Smooth muscle cell (in vitro differentiated cells): ENCODE data around the gene ACE. TPM values are rescaled to one million over a fixed set of nuclear protein-coding genes. Genes with fewer than 3 reads are reported as not detected.

Source experiments
- DNase-seq: peaks from one replicate; lab custom pipeline; 2025; ENCODE audit not compliant: unreplicated experiment; lab: John Stamatoyannopoulos, UW
- H2AFZ ChIP-seq: fragments of 200-600 bp; sonication (generic); 2 replicates; pipeline ENCODE4 v1.6.0; 2016; ENCODE audit warnings: antibody characterized with exemption, low read depth, mild to moderate bottlenecking
- H3F3A ChIP-seq: fragments of 200-600 bp; sonication (generic); 2 replicates; pipeline ENCODE4 v1.6.0; 2017; ENCODE audit warnings: antibody characterized with exemption, low read depth
- H3K27ac ChIP-seq: fragments of 200-600 bp; sonication (generic); 2 replicates; pipeline ENCODE4 v1.5.1; 2016; ENCODE audit warnings: low read depth, mild to moderate bottlenecking
- H3K27me3 ChIP-seq: fragments of 200-600 bp; sonication (generic); 2 replicates; pipeline ENCODE4 v1.6.1; 2016; ENCODE audit warnings: low read depth, mild to moderate bottlenecking
- H3K36me3 ChIP-seq: fragments of 200-600 bp; sonication (generic); 2 replicates; pipeline ENCODE4 v1.5.1; 2016; ENCODE audit warnings: low read depth
- H3K4me1 ChIP-seq: fragments of 200-600 bp; sonication (generic); 2 replicates; pipeline ENCODE4 v1.5.1; 2016; ENCODE audit warnings: low read depth
- H3K4me2 ChIP-seq: fragments of 200-600 bp; sonication (generic); 2 replicates; pipeline ENCODE4 v1.6.0; 2016; ENCODE audit warnings: mild to moderate bottlenecking
- H3K4me3 ChIP-seq: fragments of 200-600 bp; sonication (generic); 2 replicates; pipeline ENCODE4 v1.5.1; 2016; ENCODE audit warnings: mild to moderate bottlenecking
- H3K79me2 ChIP-seq: fragments of 200-600 bp; sonication (generic); 2 replicates; pipeline ENCODE4 v1.6.0; 2016; ENCODE audit warnings: low read depth, mild to moderate bottlenecking
- H3K9ac ChIP-seq: fragments of 200-600 bp; sonication (generic); 2 replicates; pipeline ENCODE4 v1.6.0; 2016; ENCODE audit warnings: low read depth
- H3K9me3 ChIP-seq: fragments of 200-600 bp; sonication (generic); replicated peaks from 2 replicates; pipeline ENCODE4 v1.5.1; 2016; ENCODE audit warnings: low read depth
- H4K20me1 ChIP-seq: fragments of 200-600 bp; sonication (generic); 2 replicates; pipeline ENCODE4 v1.6.0; 2016; ENCODE audit warnings: low read depth
- WGBS: methylation state at CpG from one replicate; pipeline ENCODE4 v1.1.7; 2016; ENCODE audit warnings: low lambda C conversion rate; 5-methylcytosine and 5-hydroxymethylcytosine counted together
- polyA plus RNA-seq: library from polyadenylated mRNA; unstranded; fragments of >200 nt; fragmentation: Nextera tagmentation; extraction: Ambion mirVana; gene quantifications from 2 replicates; pipeline ENCODE4 v1.2.1, GENCODE V29; 2016
- total RNA-seq: library from RNA; depleted of rRNA; stranded (reverse); fragments of >200 nt; gene quantifications from 2 replicates; pipeline ENCODE4 v1.2.3, GENCODE V29; 2014
- TF ChIP-seq, protein P1 (sequence below): fragments of 200-600 bp; sonication (generic); IDR thresholded peaks from 2 replicates; pipeline ENCODE4 v1.5.1; 2017; ENCODE audit warnings: borderline replicate concordance, mild to moderate bottlenecking, antibody characterized with exemption; ENCODE audit not compliant: insufficient read depth, poor library complexity, severe bottlenecking

The ACE gene
- total and polyA plus RNA-seq, 2 experiments from 2014 or later: 1.5 to 2.0 TPM

DNA sequence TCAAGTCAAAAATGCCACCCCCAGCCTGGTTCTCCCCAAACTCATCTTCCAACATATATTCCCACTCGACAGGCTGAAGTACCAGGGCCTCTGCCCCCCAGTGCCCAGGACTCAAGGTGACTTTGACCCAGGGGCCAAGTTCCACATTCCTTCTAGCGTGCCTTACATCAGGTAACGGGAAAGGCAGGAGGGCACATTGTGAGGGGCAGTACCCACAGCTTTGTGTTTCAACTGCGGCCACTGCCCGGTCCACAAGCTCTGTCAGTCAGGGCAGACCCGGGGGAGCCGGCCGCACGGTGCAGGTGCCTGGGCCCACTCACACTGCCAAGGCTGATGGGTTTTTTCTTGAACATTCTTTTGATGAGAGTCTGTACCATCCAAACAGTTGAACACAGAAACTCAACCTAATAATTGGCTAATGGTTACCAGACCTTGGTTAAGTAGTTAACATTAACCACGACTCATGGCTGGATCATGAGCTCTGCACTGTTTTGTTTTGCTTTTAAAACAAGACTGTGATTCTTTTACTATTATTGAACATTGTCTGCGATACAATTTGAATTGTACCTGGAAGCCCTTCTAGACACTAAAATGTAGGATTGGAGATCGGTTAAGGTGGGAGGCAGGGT is 17.6 kb downstream of the ACE start:
- Histone ChIP-seq H3K27ac (no peak overlapping the region), H2AFZ (no peak overlapping the region)
- 93% methylated on average over 12 of the region's 12 CpGs for WGBS

DNA sequence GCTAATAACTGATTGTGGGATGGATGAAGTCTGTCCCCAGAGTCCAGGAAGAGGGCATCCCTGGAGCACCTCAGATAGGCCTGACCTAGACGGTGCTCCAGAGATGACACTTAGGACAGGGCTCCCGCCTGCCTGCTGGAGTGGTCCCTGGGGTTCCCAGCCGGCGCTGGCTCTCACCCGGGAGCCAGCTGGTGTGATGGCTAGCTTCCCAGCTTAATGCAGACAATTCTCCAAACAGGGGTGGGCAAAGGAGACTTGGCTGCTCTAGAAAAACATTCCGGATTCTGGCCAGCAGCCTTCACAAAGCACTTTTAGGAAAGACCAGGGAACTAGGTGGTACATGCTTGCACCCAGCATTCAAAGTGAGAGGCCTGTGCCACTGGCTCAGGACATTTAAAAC is 18.6 kb downstream of the ACE start:
- H3K79me2 ChIP-seq: no peaks in the 10 kb centered on the region
- no peaks in the 10 kb centered on the region for H3K36me3 ChIP-seq
- 93% methylated on average over 6 of the region's 6 CpGs for WGBS
- TF ChIP-seq, protein P1, sequence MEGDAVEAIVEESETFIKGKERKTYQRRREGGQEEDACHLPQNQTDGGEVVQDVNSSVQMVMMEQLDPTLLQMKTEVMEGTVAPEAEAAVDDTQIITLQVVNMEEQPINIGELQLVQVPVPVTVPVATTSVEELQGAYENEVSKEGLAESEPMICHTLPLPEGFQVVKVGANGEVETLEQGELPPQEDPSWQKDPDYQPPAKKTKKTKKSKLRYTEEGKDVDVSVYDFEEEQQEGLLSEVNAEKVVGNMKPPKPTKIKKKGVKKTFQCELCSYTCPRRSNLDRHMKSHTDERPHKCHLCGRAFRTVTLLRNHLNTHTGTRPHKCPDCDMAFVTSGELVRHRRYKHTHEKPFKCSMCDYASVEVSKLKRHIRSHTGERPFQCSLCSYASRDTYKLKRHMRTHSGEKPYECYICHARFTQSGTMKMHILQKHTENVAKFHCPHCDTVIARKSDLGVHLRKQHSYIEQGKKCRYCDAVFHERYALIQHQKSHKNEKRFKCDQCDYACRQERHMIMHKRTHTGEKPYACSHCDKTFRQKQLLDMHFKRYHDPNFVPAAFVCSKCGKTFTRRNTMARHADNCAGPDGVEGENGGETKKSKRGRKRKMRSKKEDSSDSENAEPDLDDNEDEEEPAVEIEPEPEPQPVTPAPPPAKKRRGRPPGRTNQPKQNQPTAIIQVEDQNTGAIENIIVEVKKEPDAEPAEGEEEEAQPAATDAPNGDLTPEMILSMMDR: no peak
- H3F3A ChIP-seq: no peaks in the 10 kb centered on the region
- H3K27ac ChIP-seq: no peak overlapping the region
- H3K9ac ChIP-seq: no peak overlapping the region
- H4K20me1 ChIP-seq: no peaks in the 10 kb centered on the region
- H3K4me2 ChIP-seq: no peak overlapping the region
- H2AFZ ChIP-seq: no peak overlapping the region
- H3K4me3 ChIP-seq: no peak overlapping the region
- H3K4me1 ChIP-seq: no peaks in the 10 kb centered on the region
- DNase-seq: no peak
- no peaks in the 10 kb centered on the region for H3K9me3 ChIP-seq
- peaks cover 2% of the 10 kb centered on the region for H3K27me3 ChIP-seq

More for the DNA sequence above, 17.6 kb downstream of the ACE start:
- Histone ChIP-seq H3F3A (no peaks in the 10 kb centered on the region), H3K9ac (no peak overlapping the region), H4K20me1 (no peaks in the 10 kb centered on the region), H3K27me3 (no peaks in the 10 kb centered on the region), H3K36me3 (no peaks in the 10 kb centered on the region), H3K4me1 (no peaks in the 10 kb centered on the region), H3K4me3 (no peak overlapping the region), H3K9me3 (no peaks in the 10 kb centered on the region), H3K4me2 (no peak overlapping the region), H3K79me2 (no peaks in the 10 kb centered on the region)
- TF ChIP-seq, protein P1: no peak
- no peak for DNase-seq

- no peaks in the 10 kb centered on the region for H3K9me3 ChIP-seq
- H3K4me1 ChIP-seq: no peaks in the 10 kb centered on the region
- H3F3A ChIP-seq: no peaks in the 10 kb centered on the region
- H3K27me3 ChIP-seq: peaks cover 8% of the 10 kb centered on the region
- TF ChIP-seq, protein P1: no peak
- no peak overlapping the region for H3K4me3 ChIP-seq
- H3K9ac ChIP-seq: no peak overlapping the region
- no peak overlapping the region for H3K4me2 ChIP-seq
- no peaks in the 10 kb centered on the region for H3K36me3 ChIP-seq
- no peak for DNase-seq
- no peaks in the 10 kb centered on the region for H4K20me1 ChIP-seq
- WGBS: 95% methylated on average over 12 of the region's 12 CpGs
- H3K79me2 ChIP-seq: no peaks in the 10 kb centered on the region
- H3K27ac ChIP-seq: no peak overlapping the region
- no peak overlapping the region for H2AFZ ChIP-seq
These were observed 19.3 kb downstream of the ACE start for GRCh38 chr17:63496177-63496576.
